Adrenal gland (tissue), 19 donors: ENCODE measurements around the gene NPPC. TPM values are rescaled to one million over a fixed set of nuclear protein-coding genes. Genes with fewer than 3 reads are reported as not detected.

ENCODE experiments used
- DNase-seq, 7 donors: peaks; one replicate each; pipeline ENCODE4 v3.0.0-alpha.2; 2019 to 2020
- H3K27ac ChIP-seq, 5 donors: fragments of 200-600 bp; sonication (generic) in 4 of 5; 1 replicate in 3 of 5; 2 replicates in 2 of 5; pipeline versions ENCODE4 v1.5.1 to v1.8.0; 2016 to 2020; ENCODE audit warnings: mild to moderate bottlenecking in 1 of 5
- H3K27me3 ChIP-seq: fragments of 200-600 bp; 2 replicates; pipeline ENCODE4 v1.8.0; 2021
- H3K36me3 ChIP-seq, 2 donors: fragments of 200-600 bp; replicated peaks in 1 of 2; 1 replicate in 1 of 2; 2 replicates in 1 of 2; pipeline versions ENCODE4 v1.5.1 to v1.8.0; 2018 to 2022
- H3K4me1 ChIP-seq, 2 donors: fragments of 200-600 bp; replicated peaks in 1 of 2; 1 replicate in 1 of 2; 2 replicates in 1 of 2; pipeline versions ENCODE4 v1.5.1 to v1.8.0; 2018 to 2021
- H3K4me3 ChIP-seq, 4 donors: fragments of 200-600 bp; sonication (generic) in 3 of 4; one replicate each; pipeline ENCODE4 v1.5.1; 2016 to 2018
- H3K9me3 ChIP-seq, 3 donors: fragments of 200-600 bp; sonication (generic) in 1 of 3; replicated peaks in 1 of 3; 1 replicate in 2 of 3; 2 replicates in 1 of 3; pipeline versions ENCODE4 v1.5.1 to v1.8.0; 2016 to 2021
- POLR2A ChIP-seq, 2 donors: fragments of 450-650 bp; IDR thresholded peaks; one replicate each; pipeline ENCODE4 v1.6.1; 2017; ENCODE audit warnings: antibody characterized with exemption in 2 of 2, mild to moderate bottlenecking in 2 of 2, moderate library complexity in 1 of 2
- WGBS, 4 donors: extraction: QIAGEN DNeasy Blood & Tissue Kit in 2 of 4; methylation state at CpG; one replicate each; pipeline versions ENCODE4 v1.1.5 to v1.1.7; 2013 to 2017; 5-methylcytosine and 5-hydroxymethylcytosine counted together
- intact Hi-C, 2 donors: fragments of 100-400 bp; cut with DNase I; formaldehyde crosslinking; loops; one replicate each; pipeline versions ENCODE4 v1.14.1 to v1.15.0; 2022 to 2023
- long read RNA-seq, 10 donors: library from polyadenylated mRNA in 3 of 10; unstranded in 2 of 10; stranded (forward) in 1 of 10; transcript quantifications; one replicate each; pipeline ENCODE4 v2.0.0 and lab custom pipeline, GENCODE V29; 2021 to 2026
- polyA plus RNA-seq, 3 donors: library from polyadenylated mRNA; stranded (reverse); fragments of 200-250 nt in 2 of 3; fragments of 350-450 nt in 1 of 3; fragmentation: Illumina TruSeq in 1 of 3; extraction: RNeasy Lipid Tissue Mini Kit (QIAGEN cat#74804) in 1 of 3; gene quantifications; one replicate each; pipeline ENCODE4 v1.2.3, GENCODE V29; 2013 to 2014
- total RNA-seq, 9 donors: library from RNA; depleted of rRNA in 4 of 9; stranded (reverse); fragments of >200 nt in 4 of 9; fragments of 120-200 nt in 1 of 9; fragmentation: NEBNext Ultra II Directional in 1 of 9; extraction: Animal tissue kit (Norgen Biotek cat#: 25700) in 1 of 9; gene quantifications; one replicate each; pipeline versions ENCODE4 v1.1.0 to v1.2.4, GENCODE V29; 2013 to 2023
- TF ChIP-seq, protein P1 (sequence below), 6 experiments: fragments of 450-650 bp in 4 of 6; fragments of 200-600 bp in 2 of 6; sonication (generic) in 1 of 6; IDR thresholded peaks; 1 replicate in 5 of 6; 2 replicates in 1 of 6; pipeline versions ENCODE4 v1.5.1 to v1.8.0; 2016 to 2021; ENCODE audit warnings: antibody characterized with exemption in 6 of 6, mild to moderate bottlenecking in 2 of 6, moderate library complexity in 1 of 6
- donor health status: healthy with polysubstance abuse.
- donor health status: Bipolar disorder and iron deficiency.
- donor health status: DM: yes; HTN: yes; CAD: no.
- donor health status: DM: no; HTN: no; CAD: no.
- donor health status: DM: no; HTN: no; CAD: no.
- donor health status: DM: yes; HTN: yes; CAD: no.

The NPPC gene
- total RNA-seq: under 1 TPM in 2 of 9 donors, not detected in 7; 0.17 to 0.74 TPM
- under 1 TPM in 1 of 3 donors, not detected in 2; 0.13 TPM for polyA plus RNA-seq
- long read RNA-seq, donor 1: 0 reads
- long read RNA-seq, donor 2: 0 reads
- long read RNA-seq, donor 3: 0 reads
- long read RNA-seq, donor 4: 0 reads
- long read RNA-seq, donor 5: 0 reads
- long read RNA-seq, donor 6: 0 reads
- long read RNA-seq, donor 7: 0 reads
- long read RNA-seq, donor 8: 0 reads
- long read RNA-seq, donor 9: 0 reads
- long read RNA-seq, donor 10, partial matches to known transcripts: 0 of 1 reads
- long read RNA-seq, donor 10, other reads (novel, unspliced or antisense): 0 of 1 reads

DNA sequence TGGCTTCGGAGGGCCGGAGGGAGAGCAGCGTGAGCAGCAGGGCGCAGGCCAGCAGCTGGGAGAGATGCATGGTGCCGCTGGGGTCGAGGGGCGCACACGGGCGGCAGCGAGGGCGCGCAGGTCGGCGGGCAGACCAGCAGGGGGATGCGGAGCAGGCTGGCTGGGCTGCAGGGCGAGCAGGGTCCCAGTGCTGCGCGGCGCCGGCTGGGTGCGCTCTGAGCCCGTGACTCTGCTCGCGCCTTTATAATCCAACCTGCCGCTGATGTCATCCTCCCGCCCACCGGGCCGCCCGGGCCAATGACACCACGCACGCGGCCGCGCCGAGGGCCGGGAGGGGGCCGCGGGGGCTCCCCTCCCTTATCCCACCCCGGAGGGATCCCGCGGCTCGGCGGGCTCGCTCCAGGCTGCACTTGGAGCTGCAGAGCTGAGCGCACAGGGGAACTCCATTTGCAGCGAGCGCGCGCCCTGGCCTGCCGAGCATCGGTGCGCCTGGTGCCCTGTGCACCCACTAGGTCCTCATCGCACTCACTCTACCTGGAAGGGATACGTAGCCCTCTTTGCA is at the start of gene NPPC:
Gene NPPC, minus strand, starts transcription at position 217 of the 562 bp plus-strand sequence. Its CDS starts 147 bp downstream, at position 70.
- Histone ChIP-seq H3K36me3 (no peaks in the 10 kb centered on the region), H3K9me3 (no peaks in the 10 kb centered on the region), H3K4me1 (peaks cover 13 to 21% of the 10 kb centered on the region in 2 donors), H3K27ac (no peak within 1 kb of the TSS), H3K4me3 (peak within 1 kb of the TSS in 2 of 4 donors; percentile 10 to 35), H3K27me3 (peaks cover 44% of the 10 kb centered on the region)
- 0 to 20% (median 1%) methylated on average over 3 to 54 of the region's 54 CpGs for WGBS, 4 donors
- TF ChIP-seq POLR2A (IDR thresholded peaks at IDR 0.05): no peak
- TF ChIP-seq, protein P1, sequence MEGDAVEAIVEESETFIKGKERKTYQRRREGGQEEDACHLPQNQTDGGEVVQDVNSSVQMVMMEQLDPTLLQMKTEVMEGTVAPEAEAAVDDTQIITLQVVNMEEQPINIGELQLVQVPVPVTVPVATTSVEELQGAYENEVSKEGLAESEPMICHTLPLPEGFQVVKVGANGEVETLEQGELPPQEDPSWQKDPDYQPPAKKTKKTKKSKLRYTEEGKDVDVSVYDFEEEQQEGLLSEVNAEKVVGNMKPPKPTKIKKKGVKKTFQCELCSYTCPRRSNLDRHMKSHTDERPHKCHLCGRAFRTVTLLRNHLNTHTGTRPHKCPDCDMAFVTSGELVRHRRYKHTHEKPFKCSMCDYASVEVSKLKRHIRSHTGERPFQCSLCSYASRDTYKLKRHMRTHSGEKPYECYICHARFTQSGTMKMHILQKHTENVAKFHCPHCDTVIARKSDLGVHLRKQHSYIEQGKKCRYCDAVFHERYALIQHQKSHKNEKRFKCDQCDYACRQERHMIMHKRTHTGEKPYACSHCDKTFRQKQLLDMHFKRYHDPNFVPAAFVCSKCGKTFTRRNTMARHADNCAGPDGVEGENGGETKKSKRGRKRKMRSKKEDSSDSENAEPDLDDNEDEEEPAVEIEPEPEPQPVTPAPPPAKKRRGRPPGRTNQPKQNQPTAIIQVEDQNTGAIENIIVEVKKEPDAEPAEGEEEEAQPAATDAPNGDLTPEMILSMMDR (IDR thresholded peaks at IDR 0.05): peak in 2 of 6 experiments; percentile 24 to 34
- intact Hi-C loops: loop anchor here (5.0 kb wide), 3 partner anchors 216 to 401 kb away; no protein-coding TSS in a partner anchor
- peak in 5 of 7 donors; percentile 15 to 49 (median 36) for DNase-seq

DNA sequence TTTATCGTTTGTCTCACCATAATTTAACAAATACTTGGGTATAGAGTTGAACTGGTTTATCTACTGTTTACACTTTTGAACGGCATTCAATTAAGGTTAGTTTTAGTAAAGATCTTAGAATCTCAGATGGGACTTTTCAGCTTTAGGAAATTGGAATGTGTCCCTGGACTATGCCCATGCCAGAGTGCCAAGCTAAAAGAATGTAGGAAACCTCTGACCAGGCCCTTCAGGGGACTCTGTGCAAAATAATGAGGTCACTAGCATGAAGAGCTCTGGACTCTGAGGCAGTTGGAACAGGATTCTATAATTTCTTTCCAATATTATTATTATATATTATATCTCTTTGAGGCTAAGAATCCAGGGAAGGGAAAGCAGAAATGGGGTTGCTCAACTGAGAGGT is 48.8 kb upstream of the NPPC start:
- TF ChIP-seq POLR2A (IDR thresholded peaks at IDR 0.05): no peak
- H3K27me3 ChIP-seq: no peaks in the 10 kb centered on the region
- H3K36me3 ChIP-seq: no peaks in the 10 kb centered on the region
- 95 to 97% (median 96%) methylated on average over 2 of the region's 2 CpGs for WGBS, 4 donors
- no peaks in the 10 kb centered on the region for H3K4me1 ChIP-seq
- H3K9me3 ChIP-seq: no peaks in the 10 kb centered on the region
- intact Hi-C loops: no loop called here
- H3K4me3 ChIP-seq: no peak overlapping the region
- no peak overlapping the region for H3K27ac ChIP-seq
- DNase-seq: no peak

DNA sequence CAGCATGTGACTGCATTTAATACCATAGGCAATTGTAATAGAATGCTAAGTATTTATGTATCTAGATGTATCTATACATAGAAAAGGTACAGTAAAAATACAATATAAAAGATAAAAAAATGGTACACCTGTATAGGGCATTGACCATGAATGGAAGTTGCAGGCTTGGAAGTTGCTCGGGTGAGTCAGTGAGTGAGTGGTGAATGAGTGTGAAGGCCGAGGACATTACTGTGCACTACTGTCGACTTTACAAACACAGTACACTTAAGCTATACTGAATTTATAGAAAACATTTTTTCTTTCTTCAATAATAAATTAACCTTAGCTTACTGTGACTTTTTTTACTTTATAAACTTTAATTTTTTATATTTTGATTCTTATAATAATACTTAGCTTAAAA is 44.3 kb upstream of the NPPC start:
- intact Hi-C loops: no loop called here
- H3K27me3 ChIP-seq: no peaks in the 10 kb centered on the region
- 48 to 56% (median 55%) methylated on average over 3 of the region's 3 CpGs for WGBS, 4 donors

DNA sequence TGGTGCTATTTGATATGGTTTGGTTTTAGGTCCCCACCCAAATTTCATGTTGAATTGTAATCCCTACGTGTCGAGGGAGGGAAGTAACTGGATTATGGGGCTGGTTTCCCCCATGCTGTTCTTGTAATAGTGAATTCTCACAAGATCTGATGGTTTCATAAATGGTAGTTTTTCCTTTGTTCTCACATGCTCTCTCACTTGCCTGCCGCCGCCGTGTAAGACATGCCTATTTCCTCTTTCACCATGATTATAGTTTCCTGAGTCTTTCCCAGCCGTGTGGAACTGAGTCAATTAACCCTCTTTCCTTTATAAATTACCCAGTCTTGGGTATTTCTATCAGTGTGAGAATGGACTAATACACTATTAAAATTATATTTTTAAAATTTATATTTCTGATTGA is 42.6 kb upstream of the NPPC start:
- DNase-seq: no peak
- no peaks in the 10 kb centered on the region for H3K36me3 ChIP-seq
- H3K4me3 ChIP-seq: no peak overlapping the region
- H3K27me3 ChIP-seq: no peaks in the 10 kb centered on the region
- no peaks in the 10 kb centered on the region for H3K9me3 ChIP-seq
- intact Hi-C loops: no loop called here
- TF ChIP-seq, protein P1 (IDR thresholded peaks at IDR 0.05): no peak
- peaks cover 0 to 9% of the 10 kb centered on the region in 2 donors for H3K4me1 ChIP-seq
- 89 to 96% (median 93%) methylated on average over 6 of the region's 6 CpGs for WGBS, 4 donors
- no peak overlapping the region for H3K27ac ChIP-seq

More for the DNA sequence above, 44.3 kb upstream of the NPPC start:
- H3K27ac ChIP-seq: no peak overlapping the region
- no peaks in the 10 kb centered on the region for H3K9me3 ChIP-seq
- H3K4me1 ChIP-seq: peaks cover 0 to 9% of the 10 kb centered on the region in 2 donors
- peak in 2 of 7 donors; percentile 24 to 26 for DNase-seq
- H3K36me3 ChIP-seq: no peaks in the 10 kb centered on the region
- TF ChIP-seq POLR2A (IDR thresholded peaks at IDR 0.05): no peak
- TF ChIP-seq, protein P1 (IDR thresholded peaks at IDR 0.05): no peak
- H3K4me3 ChIP-seq: no peak overlapping the region
